Measurements from ENCODE around the gene MYLK3.

DNA sequence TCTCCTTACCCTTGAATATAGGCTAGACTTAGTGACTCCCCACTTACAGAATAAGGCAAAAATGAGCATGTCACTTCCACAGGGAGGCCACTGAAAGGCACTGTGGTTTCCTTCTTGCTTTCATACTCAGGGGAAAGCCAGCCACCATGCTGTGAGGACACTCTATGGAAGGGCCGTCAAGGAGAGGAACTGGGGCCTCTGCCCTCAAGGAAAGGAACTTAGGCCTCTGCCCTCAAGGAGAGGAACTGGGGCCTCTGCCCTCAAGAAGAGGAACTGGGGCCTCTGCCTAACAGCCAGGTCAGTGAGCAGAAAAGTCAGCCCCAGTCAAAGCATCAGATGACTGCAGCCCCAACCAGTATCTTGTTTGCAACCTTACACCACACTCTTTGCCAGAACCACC is 89.2 kb downstream of the MYLK3 start:
- no peak for TF ChIP-seq POLR2A (IDR thresholded peaks at IDR 0.05)
- TF ChIP-seq, protein P1, sequence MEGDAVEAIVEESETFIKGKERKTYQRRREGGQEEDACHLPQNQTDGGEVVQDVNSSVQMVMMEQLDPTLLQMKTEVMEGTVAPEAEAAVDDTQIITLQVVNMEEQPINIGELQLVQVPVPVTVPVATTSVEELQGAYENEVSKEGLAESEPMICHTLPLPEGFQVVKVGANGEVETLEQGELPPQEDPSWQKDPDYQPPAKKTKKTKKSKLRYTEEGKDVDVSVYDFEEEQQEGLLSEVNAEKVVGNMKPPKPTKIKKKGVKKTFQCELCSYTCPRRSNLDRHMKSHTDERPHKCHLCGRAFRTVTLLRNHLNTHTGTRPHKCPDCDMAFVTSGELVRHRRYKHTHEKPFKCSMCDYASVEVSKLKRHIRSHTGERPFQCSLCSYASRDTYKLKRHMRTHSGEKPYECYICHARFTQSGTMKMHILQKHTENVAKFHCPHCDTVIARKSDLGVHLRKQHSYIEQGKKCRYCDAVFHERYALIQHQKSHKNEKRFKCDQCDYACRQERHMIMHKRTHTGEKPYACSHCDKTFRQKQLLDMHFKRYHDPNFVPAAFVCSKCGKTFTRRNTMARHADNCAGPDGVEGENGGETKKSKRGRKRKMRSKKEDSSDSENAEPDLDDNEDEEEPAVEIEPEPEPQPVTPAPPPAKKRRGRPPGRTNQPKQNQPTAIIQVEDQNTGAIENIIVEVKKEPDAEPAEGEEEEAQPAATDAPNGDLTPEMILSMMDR (IDR thresholded peaks at IDR 0.05), result no peak
